VCaP (cell line): ENCODE results near the gene ANO6.

Source experiments
- H3K27ac ChIP-seq: fragments of 450-650 bp; 2 replicates; pipeline ENCODE4 v1.5.1; 2017
- TF ChIP-seq, protein P1 (sequence below): fragments of 450-650 bp; conservative IDR thresholded peaks from 2 replicates; pipeline ENCODE4 v1.5.1; 2017; ENCODE audit warnings: mild to moderate bottlenecking, moderate library complexity

Gene ANO6

DNA sequence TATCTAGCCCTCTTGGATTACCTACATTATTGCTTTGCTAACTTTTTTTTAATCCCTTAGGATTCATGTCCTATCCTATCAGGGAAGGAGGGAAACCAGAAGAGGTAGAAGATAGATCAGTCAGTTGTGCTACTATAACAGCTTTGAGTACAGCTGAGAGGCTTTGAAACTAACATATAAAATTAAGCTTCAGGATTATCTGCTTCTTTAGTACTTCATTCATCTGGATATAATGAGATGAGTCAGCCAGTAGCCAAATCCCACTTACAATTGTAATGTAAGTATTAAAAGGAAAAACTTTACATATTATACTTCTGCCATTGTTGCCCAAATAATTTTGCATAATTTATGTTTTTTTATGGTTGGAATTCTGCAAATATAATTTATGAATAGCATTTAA lies 33.4 kb upstream of the ANO6 start:
- H3K27ac ChIP-seq: no peak overlapping the region
- TF ChIP-seq, protein P1, sequence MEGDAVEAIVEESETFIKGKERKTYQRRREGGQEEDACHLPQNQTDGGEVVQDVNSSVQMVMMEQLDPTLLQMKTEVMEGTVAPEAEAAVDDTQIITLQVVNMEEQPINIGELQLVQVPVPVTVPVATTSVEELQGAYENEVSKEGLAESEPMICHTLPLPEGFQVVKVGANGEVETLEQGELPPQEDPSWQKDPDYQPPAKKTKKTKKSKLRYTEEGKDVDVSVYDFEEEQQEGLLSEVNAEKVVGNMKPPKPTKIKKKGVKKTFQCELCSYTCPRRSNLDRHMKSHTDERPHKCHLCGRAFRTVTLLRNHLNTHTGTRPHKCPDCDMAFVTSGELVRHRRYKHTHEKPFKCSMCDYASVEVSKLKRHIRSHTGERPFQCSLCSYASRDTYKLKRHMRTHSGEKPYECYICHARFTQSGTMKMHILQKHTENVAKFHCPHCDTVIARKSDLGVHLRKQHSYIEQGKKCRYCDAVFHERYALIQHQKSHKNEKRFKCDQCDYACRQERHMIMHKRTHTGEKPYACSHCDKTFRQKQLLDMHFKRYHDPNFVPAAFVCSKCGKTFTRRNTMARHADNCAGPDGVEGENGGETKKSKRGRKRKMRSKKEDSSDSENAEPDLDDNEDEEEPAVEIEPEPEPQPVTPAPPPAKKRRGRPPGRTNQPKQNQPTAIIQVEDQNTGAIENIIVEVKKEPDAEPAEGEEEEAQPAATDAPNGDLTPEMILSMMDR: no peak

DNA sequence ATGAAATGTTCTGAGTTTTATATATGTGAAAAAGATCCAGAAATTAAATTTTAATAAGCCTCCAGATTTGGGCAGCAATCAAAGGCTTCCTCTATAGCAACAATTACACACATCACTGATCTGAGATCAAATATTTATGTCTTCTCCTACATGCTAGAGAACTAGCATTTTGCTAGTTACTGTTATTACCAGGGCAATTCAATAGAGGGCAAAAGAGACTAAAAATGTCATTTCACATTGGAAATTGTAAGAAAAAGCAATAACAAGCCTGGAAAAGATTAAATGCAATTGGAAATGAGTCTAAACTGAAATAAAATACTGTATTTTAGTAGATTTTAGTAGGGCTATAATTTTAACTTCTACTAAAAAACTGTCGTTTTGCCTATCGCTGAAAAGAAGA lies 32.6 kb upstream of the ANO6 start:
- TF ChIP-seq, protein P1: peak; percentile 69
- H3K27ac ChIP-seq: no peak overlapping the region

DNA sequence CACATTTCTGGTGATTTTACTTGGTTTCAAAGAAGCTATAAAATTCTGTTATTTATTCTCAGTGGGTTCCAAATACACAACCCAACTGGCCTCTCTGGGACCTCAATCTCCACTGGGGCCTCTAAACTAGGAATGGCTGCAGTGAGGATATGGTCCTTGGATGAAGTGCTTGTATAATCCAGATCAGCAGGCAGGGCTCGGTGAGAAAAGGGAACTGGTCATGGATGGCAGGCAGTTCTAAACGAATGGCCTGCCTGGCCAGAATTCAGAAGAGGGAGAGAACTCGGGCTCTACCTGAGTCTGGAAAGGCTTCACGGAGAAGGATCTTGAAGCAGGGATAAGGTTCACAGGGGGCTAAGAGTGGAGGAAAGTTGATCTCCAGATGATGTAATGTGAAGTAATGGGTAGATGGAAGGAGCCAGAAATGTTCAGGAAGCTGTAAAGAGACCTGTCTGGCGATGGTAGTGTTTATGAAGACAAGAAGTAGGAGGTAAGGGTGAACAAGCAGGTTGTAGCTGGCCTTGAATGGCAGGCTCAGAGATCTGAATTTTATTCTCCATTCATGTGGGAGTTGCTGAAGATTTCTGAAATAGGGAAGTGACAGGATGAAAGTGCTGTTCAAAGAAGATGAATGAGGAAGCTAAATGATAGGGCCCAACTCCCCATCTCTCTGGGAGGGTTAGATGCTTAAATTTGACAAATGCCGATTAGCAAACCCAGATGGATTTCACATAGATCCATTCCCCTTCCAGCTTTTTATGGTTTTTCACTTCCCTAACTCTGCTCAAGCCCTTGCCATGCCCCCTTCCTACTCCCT lies 31.5 kb upstream of the ANO6 start:
- TF ChIP-seq, protein P1: no peak
- no peak overlapping the region for H3K27ac ChIP-seq

DNA sequence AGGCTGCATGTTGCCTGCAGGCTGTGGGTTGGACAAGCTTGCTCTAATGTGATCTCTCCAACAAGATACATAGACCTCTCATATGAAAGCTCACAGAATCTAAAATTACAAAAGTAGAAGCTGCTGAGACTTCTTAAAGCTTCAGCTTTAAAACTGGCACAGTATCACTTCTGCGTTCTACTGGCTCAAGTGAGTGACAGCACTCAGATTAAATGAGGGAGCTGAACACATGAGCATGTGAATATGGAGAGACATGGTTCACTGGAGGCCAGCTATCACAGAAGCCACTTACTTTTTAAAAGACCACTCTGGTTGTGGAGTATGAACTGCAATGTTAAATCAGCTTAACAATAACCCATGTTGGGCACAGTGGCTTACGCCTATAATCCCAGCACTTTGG lies 29.1 kb upstream of the ANO6 start:
- H3K27ac ChIP-seq: no peak overlapping the region
- TF ChIP-seq, protein P1: no peak

DNA sequence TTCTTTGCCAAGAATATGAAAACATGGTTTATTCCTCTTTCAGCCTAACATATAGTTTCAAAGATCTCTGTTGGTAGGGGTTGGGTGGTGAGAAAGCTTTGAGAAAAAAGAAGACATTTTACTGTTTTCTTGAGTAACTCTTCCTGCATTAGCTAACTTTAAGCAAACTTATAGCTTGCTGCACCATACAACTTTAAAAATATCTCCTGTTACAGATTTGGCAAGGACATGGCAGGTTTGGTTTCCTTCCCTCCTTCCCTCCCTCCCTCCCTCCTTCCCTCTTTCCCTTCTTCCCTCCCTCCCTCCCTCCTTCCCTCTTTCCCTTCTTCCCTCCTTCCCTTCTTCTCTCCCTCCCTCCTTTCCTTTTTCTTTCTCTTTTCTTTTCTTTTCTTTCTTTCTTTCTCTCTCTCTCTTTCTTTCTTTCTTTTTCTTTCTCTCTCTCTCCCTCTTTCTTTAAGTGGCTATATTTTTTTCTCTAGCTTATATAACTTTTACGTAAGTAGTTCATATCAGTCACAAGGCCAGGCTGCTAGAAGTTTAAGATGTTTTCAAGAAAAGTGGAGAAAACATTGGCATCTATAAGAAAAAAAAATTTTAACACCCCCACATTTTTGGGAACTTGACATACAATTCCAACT lies 26.0 kb upstream of the ANO6 start:
- TF ChIP-seq, protein P1: no peak
- H3K27ac ChIP-seq: no peak overlapping the region

DNA sequence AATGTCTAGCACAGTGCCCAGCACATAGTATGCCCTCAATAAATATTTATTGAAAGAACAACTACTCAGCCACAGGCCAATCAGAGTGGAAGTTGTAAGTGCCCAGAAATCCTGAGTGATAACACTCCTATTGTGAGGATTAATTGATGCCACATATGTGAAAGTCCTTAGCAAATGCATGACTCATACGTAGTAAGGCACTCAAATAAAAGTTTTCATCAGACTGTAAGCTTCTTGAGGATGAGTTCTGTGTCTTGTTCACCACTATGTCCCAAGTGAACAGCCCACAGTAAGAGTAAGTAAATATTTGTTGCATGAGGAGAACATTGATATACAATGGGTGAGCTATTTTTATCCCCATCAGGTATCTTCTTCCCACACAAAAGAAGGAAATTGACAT lies 24.7 kb upstream of the ANO6 start:
- H3K27ac ChIP-seq: no peak overlapping the region
- TF ChIP-seq, protein P1: no peak

DNA sequence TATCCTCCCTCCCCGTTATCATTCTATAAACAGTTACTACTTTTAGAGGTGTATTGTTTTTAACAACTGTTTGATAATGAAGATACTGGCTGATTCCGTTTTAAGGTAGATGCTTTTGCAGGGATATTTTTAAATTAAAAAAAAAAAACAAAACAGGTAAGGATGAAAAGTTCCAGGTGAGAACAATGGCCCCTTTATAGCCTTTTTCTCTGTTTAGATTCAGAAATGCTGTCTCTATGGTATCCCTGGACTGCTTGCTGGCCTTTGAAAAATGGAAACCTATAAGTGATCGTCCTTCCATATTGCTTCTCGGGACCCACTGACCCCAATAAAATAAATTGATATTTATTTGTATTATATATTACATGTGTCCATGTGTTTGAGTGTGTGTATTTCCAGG lies 23.2 kb upstream of the ANO6 start:
- no peak overlapping the region for H3K27ac ChIP-seq
- TF ChIP-seq, protein P1: no peak
